HG03135 (cell line): ENCODE measurements around the gene PDLIM7.
A peak's percentile ranks its signal among the peaks of the same experiment; 100 is the strongest.

Experiments
- ATAC-seq: cut with Tn5 transposase; IDR thresholded peaks from one replicate; pipeline ENCODE4 v1.9.1; 2021; ENCODE audit warnings: mild to moderate bottlenecking, moderate library complexity; ENCODE audit not compliant: unreplicated experiment

Gene PDLIM7

DNA sequence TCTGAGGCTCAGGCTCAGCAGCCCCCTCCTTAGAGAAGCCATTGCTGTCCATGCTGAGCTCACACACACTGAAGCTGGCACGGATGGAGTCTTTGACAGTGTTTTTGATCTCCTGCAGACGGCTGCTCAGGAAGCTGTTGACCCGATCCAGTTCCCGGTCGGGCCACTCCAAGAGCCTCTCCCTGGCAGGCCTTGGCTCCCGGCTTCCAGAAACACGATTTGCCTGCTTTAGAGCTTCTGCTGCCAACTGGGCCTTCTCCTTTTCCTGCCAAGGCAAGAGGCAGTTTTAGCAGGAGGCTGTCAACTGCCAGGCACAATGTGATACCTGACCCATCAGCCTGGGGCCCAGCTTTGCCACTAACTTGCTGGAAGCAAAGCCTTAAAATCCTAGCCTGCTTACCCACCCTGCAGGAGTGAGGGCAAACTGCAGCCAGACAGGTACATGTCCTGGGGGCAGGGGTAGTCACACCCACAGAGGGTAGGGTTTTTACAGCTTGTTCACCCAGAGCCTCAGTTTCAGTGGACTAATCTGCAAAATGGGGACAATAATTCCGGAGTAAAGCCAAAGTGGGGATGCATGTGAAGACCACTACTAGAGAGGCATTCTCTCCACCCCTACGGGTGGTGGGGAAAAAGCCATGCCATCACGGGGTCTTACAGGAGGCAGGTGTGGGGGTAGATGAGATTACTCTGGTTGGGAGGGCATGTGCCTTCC, 27.7 kb upstream of the PDLIM7 start:
- no peak for ATAC-seq

GRCh38 chr5:177524539-177524900, 27.1 kb upstream of the PDLIM7 start:
- ATAC-seq: no peak

GRCh38 chr5:177523711-177524538, 26.5 kb upstream of the PDLIM7 start:
- ATAC-seq: no peak

GRCh38 chr5:177520916-177521513, 23.6 kb upstream of the PDLIM7 start:
- ATAC-seq: no peak

DNA sequence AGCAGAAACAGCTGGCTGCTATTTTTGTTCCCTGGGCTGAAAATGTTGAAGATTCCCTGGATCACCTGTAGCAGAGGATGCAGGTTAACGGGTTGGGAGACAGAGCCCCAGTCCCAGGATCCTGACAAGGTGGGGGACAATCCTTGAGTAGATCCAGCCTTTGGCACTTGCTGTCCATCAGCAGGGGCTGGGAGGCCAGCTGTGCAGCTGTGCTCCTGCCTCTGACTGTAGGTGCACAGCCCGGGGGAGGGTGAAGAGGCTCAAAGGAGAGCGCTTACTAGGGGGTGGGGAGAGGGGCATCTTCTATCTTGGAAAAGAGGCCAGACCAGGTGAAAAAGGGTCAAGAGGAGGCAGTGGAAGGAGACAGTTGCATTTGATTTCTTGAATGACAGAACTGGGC, 22.9 kb upstream of the PDLIM7 start:
- no peak for ATAC-seq

DNA sequence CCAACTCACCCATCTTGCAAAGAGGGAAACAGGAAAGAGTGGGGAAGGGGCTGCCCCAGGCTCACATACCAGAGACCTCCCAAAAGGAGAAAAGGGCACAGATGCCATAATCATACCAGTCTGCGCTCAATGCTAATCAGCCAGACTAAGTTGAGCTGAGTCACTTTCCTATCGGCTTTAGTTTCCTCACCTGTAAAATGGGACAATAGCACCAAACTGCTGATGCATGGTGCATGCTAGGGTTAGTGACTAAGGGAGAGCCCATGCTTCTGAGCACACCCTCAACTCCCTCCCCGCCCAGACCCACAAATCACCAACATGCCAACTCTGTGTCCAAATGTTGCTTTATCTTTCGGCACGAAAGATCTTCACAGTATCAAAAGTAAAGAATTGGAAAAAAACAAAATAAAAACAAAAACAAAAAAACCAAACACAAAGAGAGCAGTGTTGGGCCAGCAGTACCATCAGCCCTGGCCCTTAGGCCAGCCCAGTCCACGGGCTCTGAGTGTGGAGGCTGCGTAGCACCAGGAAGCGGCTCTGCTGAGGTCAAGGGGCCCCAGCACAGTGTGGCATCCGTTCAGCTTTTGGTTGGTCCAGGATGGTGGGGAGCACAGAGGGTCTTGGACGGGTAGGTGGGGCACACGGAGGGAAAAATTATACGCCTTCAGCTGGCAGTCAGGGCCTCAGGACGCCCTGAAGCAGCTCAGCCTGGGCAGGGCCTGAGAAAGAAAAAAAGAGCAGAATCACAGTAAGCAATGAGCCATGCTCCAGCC, 22.2 kb upstream of the PDLIM7 start:
- ATAC-seq: no peak

DNA sequence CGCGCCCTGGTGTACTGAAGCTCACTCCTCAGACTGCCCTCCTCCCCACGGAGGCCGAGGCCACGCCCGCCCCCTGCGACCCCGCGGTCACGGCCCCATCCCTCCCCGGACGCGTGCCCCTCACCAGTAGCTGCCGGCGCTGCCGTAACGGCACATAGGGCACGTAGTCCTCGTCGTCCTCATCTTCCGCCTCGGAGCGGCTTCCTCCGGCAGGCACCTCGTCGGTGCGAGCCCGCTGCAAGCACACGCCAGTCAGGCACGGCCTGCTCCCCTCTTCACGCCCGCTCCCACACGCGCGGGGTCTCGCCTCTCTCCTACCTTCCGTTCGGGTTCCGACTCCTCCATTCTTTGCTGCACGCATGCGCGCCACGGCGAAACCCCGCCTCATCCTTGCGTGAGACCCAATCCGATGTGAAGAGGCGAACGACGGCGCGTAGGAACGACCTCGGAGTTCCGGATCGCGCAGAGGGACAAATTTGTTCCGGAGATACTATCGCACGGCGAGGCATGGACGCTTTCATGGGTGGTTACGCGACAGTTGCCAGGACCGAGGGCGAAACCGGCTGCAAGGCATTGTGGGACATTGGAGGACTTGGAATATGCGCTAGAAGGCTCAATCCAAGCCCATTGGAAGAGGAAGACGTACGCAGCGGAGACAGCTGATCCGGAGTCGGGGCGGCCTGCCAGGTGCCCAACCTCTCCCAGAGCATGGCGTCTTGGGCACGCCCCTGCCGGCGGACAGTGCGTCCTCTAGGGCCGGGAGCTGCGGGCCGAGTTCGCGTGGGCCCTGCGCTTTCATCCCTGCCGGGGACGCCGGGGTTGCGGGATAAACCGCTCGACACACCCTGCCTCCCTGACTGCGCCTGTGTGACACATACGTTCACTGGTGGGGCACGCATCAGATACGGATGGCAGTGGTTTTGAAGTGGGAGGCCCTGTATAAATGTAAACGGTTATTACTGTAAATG, 19.5 kb upstream of the PDLIM7 start, which contains the start of gene DDX41:
DDX41 (minus strand) TSS at position 361 of the 968 bp plus-strand sequence; CDS start at position 345, 16 bp downstream.
- peak; percentile 79 for ATAC-seq

- ATAC-seq: no peak
Measured at GRCh38 chr5:177515580-177515979, 18.2 kb upstream of the PDLIM7 start.

DNA sequence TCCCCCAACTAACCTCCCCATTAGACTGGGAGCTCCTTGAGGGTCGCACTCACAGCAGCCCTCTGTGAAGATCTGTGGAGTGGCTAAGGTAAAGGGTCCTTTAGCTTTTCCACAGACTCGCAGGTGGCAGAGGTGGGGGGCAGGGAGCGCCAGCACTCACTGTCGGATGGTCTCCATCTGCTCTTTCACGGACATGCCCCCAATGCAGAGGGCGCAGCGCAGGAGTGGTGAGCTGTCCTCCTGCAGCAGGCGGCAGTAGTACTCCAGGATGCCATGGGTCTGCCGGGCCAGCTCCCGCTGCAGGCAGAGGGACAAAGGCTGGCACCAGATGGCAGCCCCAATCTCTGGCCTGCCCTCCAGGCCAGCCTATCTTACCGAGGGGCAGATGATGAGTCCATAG, 17.1 kb upstream of the PDLIM7 start:
- no peak for ATAC-seq

GRCh38 chr5:177513500-177513899, 16.1 kb upstream of the PDLIM7 start:
- ATAC-seq: no peak

DNA sequence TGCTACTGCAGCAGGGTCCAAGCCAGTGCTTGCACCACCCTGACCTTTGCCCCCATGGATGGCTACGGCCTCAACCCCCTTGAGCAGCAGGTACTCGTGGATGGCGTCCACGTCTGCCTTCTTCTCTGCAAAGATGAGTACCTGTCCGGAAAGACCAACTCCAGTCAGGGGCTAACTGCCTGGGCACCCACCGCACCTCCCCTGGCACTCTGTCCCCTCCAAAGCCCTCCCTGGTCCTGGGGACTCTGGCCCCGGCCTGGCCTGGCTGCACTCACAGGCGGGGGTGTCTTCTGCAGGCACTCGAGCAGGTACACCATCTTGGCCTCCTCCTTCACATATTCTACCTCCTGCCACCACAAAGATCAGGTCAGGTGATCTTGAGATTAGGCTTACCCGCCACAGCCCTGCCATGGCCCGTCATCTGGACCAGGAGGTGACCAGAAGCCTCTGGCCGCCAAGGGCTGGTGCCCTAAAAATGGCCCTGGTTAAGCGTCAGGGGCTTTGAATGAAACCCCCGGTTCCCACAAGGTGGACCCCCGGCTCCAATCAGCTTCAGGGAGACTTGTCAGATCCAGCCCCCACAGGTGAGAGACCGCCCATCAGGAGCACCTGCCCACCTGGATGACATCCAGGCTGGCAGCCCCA, 15.5 kb upstream of the PDLIM7 start:
- ATAC-seq: no peak

GRCh38 chr5:177511796-177512675, 14.6 kb upstream of the PDLIM7 start:
- no peak for ATAC-seq

- ATAC-seq: no peak
Measured at GRCh38 chr5:177511181-177511580, 13.8 kb upstream of the PDLIM7 start.

DNA sequence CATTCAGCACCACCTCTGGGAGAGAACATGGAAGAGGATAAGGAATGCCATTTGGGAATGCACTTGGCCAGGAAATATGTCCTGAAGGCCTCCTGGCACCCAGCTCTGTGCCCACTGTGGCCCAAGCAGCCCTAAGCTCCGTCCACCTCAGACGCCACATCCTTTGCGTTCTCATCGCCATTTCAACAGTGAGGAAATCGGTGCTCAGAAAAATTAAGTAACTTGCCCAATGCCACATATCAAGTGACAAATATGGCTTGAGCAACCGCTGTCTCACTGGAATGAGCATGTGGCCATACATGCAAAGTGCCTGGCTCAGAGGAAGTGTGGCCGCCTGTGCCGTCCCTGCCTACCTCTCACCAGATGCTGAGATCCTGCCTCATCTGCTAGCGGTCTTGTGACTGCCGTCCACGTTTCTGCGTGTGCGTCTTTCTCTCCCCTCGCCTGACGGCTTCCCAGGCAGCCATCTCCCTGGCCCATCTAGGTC, 13.2 kb upstream of the PDLIM7 start:
- peak; percentile 39 for ATAC-seq

GRCh38 chr5:177509991-177510566, 12.7 kb upstream of the PDLIM7 start:
- ATAC-seq: peak; percentile 30

DNA sequence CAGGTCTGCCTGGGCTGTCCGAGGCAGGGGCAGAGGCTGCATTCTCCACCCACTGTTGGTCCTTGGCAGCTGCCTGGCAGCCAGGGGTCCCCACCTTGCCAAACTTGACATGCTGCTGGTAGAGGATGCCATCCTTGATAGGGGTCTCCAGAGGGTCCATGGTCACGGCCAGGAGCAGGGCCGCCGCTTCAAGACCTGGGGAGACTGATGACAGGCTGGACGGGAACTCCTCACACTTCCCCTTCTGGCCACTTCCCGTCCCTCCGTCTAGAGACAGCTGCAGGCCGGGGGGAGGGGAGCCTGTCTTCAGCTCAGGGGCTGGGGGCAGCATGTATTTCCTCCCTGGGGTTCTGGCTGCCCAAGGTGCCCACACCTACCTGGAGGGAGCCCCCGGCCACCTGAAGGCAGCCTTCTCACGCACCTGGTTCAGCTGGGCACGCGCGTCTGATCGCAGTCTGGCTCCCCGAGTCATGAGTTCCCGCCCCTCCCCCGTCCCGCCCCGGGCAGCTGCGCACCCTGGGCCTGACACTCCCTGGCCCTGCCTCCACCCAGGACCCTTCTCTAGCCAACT, 12.1 kb upstream of the PDLIM7 start, which contains the start of gene DOK3:
DOK3 (minus strand) TSS at position 446 of the 571 bp plus-strand sequence; CDS start at position 160, 286 bp downstream.
- ATAC-seq: peak; percentile 16

GRCh38 chr5:177508837-177509236, 11.4 kb upstream of the PDLIM7 start:
- no peak for ATAC-seq
